Measurements from ENCODE around the gene FAM149A. TPM values are rescaled to one million over a fixed set of nuclear protein-coding genes. Genes with fewer than 3 reads are reported as not detected.

FAM149A gene
- polyA plus RNA-seq, 1 experiment, result 0.32 TPM

GRCh38 chr4:186144946-186145569, 40.6 kb downstream of the FAM149A start:
- POLR2A ChIA-PET, result no interaction called here
- no peak for DNase-seq (ENCODE audit: low read depth)
- CTCF ChIA-PET, result no interaction called here

GRCh38 chr4:186146458-186146857, 42.0 kb downstream of the FAM149A start:
- POLR2A ChIA-PET, result no interaction called here
- no peak for TF ChIP-seq CTCF (IDR thresholded peaks at IDR 0.05; ENCODE audit: insufficient read depth, low read depth, low read length)
- Histone ChIP-seq H3K36me3 (ENCODE audit: control insufficient read depth, insufficient read depth, low read length) (no peaks in the 10 kb centered on the region), H3K4me3 (ENCODE audit: low read depth, low read length) (no peak overlapping the region), H3K27me3 (ENCODE audit: control insufficient read depth, insufficient read depth, low read length) (peaks cover 6% of the 10 kb centered on the region)
- DNase-seq (ENCODE audit: low read depth), result no peak
- CTCF ChIA-PET, result no interaction called here

More at GRCh38 chr4:186144946-186145569, 40.6 kb downstream of the FAM149A start:
- Histone ChIP-seq H3K36me3 (ENCODE audit: control insufficient read depth, insufficient read depth, low read length) (no peaks in the 10 kb centered on the region), H3K27me3 (ENCODE audit: control insufficient read depth, insufficient read depth, low read length) (peaks cover 6% of the 10 kb centered on the region), H3K4me3 (ENCODE audit: low read depth, low read length) (peak overlapping the region; percentile 45)
- no peak for TF ChIP-seq CTCF (IDR thresholded peaks at IDR 0.05; ENCODE audit: insufficient read depth, low read depth, low read length)

GRCh38 chr4:186148336-186148975, 44.0 kb downstream of the FAM149A start:
- no peak for TF ChIP-seq CTCF (IDR thresholded peaks at IDR 0.05; ENCODE audit: insufficient read depth, low read depth, low read length)
- CTCF ChIA-PET, result no interaction called here
- Histone ChIP-seq H3K36me3 (ENCODE audit: control insufficient read depth, insufficient read depth, low read length) (no peaks in the 10 kb centered on the region), H3K27me3 (ENCODE audit: control insufficient read depth, insufficient read depth, low read length) (peaks cover 4% of the 10 kb centered on the region), H3K4me3 (ENCODE audit: low read depth, low read length) (no peak overlapping the region)
- DNase-seq (ENCODE audit: low read depth), result no peak
- POLR2A ChIA-PET, result no interaction called here

GRCh38 chr4:186149872-186150271, 45.4 kb downstream of the FAM149A start:
- H3K4me3 ChIP-seq (ENCODE audit: low read depth, low read length), result no peak overlapping the region
- TF ChIP-seq CTCF (IDR thresholded peaks at IDR 0.05; ENCODE audit: insufficient read depth, low read depth, low read length), result no peak
- H3K27me3 ChIP-seq (ENCODE audit: control insufficient read depth, insufficient read depth, low read length), result peaks cover 4% of the 10 kb centered on the region
- ChIA-PET POLR2A (no interaction called here), CTCF (no interaction called here)
- no peaks in the 10 kb centered on the region for H3K36me3 ChIP-seq (ENCODE audit: control insufficient read depth, insufficient read depth, low read length)
- DNase-seq (ENCODE audit: low read depth), result no peak

- DNase-seq (ENCODE audit: low read depth), result no peak
- ChIA-PET POLR2A (no interaction called here), CTCF (no interaction called here)
- no peak overlapping the region for H3K4me3 ChIP-seq (ENCODE audit: low read depth, low read length)
- TF ChIP-seq CTCF (IDR thresholded peaks at IDR 0.05; ENCODE audit: insufficient read depth, low read depth, low read length), result no peak
- H3K27me3 ChIP-seq (ENCODE audit: control insufficient read depth, insufficient read depth, low read length), result peaks cover 1% of the 10 kb centered on the region; the same call in 1 of the 2 replicates
- H3K36me3 ChIP-seq (ENCODE audit: control insufficient read depth, insufficient read depth, low read length), result no peaks in the 10 kb centered on the region
Measured at GRCh38 chr4:186150926-186151325, 46.4 kb downstream of the FAM149A start.
